D721Med (cell line): Measurements from ENCODE around the gene CBS.

Experiments used
- DNase-seq: peaks from one replicate; pipeline ENCODE4 v3.0.0; 2011; ENCODE audit warnings: low spot score; ENCODE audit not compliant: insufficient read length
- FAIRE-seq: peaks from 2 replicates; lab custom pipeline; 2011; peaks lifted over from hg19 to GRCh38; lab: Jason Lieb, UNC
- CTCF ChIP-seq: IDR thresholded peaks from 2 replicates; pipeline ENCODE4 v1.5.1; 2012; ENCODE audit warnings: mild to moderate bottlenecking, control low read depth; ENCODE audit not compliant: insufficient read depth; ENCODE audit errors: missing control alignments

The CBS gene

DNA sequence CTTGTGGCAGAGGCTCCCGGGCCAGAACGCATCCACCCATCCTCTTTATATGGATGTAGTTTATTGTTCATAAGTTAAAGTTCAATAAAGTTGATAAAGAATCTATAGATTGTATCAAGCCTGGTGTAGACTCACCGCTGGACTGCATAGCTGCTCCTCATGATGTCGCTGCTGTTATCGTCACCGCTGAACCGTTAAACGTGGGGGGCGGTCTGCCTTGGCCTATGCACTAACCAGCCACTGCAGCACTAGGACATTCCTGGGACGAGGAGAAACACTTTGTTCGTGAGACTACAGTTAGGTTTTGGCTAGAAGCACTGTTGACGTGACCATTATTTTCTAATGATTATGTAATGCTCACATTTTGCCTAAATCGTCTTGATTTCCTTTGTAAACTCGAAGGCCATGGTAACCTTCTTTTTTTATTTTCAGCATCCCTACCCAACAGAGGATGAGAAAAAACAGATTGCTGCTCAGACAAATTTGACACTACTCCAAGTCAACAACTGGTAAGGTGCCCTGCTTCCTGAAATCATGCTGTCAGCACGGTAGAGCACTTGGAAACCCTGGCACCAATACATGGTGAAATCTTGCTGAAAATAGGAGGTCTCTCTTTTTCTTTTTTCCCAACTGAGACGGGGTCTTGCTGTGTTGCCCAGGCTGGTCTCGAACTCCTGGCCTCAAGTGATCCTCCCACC lies 51.0 kb downstream of the CBS start:
- TF ChIP-seq CTCF, result no peak
- FAIRE-seq (no peak), DNase-seq (no peak)

- DNase-seq (no peak), FAIRE-seq (no peak)
- TF ChIP-seq CTCF, result no peak
Measured at GRCh38 chr21:43023175-43023574, 52.5 kb downstream of the CBS start.

GRCh38 chr21:43021756-43022600 lies 53.7 kb downstream of the CBS start:
- FAIRE-seq (no peak), DNase-seq (no peak)
- no peak for TF ChIP-seq CTCF

GRCh38 chr21:43021191-43021590 lies 54.4 kb downstream of the CBS start:
- DNase-seq, result no peak
- TF ChIP-seq CTCF, result no peak
- FAIRE-seq, result no peak

DNA sequence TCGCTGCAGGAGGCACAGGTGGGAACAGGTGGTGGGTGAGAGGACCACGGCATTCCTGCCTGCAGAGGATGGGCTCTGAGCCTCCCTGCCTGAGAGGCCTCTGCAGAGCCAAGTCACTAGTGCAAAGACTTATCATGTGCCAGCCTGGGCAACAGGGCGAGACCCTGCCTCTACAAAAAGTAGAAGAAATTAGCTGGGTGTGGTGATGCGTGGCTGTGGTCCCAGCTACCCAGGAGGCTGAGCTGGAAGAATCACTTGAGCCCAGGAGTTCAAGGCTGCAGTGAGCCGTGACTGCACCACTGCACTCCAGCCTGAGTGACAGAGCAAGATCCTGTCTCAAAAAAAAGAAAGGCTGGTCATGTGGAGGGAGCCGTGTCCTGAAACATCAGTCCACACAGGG lies 54.9 kb downstream of the CBS start:
- TF ChIP-seq CTCF, result no peak
- no peak for DNase-seq
- no peak for FAIRE-seq

GRCh38 chr21:43020177-43020576 lies 55.5 kb downstream of the CBS start:
- DNase-seq, result no peak
- TF ChIP-seq CTCF, result no peak
- no peak for FAIRE-seq

DNA sequence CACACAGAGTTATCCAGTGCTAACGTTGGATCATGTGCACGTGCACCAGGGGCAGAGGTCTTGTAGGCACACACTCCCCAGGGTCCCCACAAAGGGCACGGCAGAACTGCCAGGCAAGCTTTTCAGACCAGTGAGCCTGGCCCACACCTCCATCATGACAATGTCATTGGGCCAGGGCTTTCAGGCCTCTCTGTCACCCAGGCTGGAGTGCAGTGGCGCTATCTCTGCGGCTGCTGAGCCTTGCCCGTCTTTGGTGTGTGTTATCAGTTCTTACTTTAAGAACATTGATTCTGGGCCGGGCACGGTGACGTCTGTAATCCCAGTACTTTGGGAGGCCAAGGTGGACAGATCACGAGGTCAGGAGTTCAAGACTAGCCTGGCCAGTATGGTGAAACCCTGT lies 57.1 kb downstream of the CBS start:
- TF ChIP-seq CTCF, result no peak
- FAIRE-seq, result no peak
- DNase-seq, result no peak
